VCaP (cell line): Measurements from ENCODE around the gene SCYL1.
A peak's percentile ranks its signal among the peaks of the same experiment; 100 is the strongest.

ENCODE experiments used
- H3K27ac ChIP-seq: fragments of 450-650 bp; 2 replicates; pipeline ENCODE4 v1.5.1; 2017
- CTCF ChIP-seq: fragments of 450-650 bp; conservative IDR thresholded peaks from 2 replicates; pipeline ENCODE4 v1.5.1; 2017; ENCODE audit warnings: mild to moderate bottlenecking, moderate library complexity

SCYL1 gene

GRCh38 chr11:65532388-65533064 lies 7.6 kb downstream of the SCYL1 start:
- no peak overlapping the region for H3K27ac ChIP-seq
- TF ChIP-seq CTCF = no peak

DNA sequence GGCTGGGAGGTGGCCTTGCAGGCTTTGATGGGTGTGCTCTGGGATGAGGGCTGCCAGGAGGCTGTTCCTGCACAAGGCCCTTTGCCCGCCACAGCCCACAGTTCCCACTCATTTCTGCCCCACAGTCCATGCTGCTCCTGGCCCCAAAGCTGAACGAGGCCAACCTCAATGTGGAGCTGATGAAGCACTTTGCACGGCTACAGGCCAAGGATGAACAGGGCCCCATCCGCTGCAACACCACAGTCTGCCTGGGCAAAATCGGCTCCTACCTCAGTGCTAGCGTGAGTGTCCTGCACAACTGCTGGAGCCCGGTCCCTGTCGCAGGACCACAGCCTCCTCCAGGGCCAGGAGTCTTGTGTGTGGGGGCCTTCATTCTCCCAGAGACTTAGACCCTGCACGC lies 10.2 kb downstream of the SCYL1 start:
- TF ChIP-seq CTCF = no peak
- H3K27ac ChIP-seq = peak overlapping the region; percentile 98; the same call in 1 of the 2 replicates

- peak overlapping the region; percentile 98 for H3K27ac ChIP-seq
- no peak for TF ChIP-seq CTCF
Observed at GRCh38 chr11:65536412-65537295, 11.8 kb downstream of the SCYL1 start.

DNA sequence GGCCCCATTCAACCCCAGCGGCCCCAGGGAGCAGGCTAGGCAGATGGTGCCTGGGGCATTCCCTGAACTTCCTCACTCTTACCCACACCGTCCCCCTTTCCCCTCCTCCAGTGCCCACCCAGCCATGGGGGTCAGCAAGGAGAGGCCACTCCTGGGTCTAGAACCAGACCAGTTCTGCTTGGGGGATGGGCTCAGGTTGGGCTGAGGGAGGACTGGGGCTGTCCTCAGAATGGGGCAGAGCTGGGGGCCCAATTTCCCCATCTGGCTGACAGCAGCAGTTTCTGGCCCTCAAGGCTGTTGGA lies 12.4 kb downstream of the SCYL1 start:
- peak overlapping the region; percentile 98 for H3K27ac ChIP-seq
- no peak for TF ChIP-seq CTCF

DNA sequence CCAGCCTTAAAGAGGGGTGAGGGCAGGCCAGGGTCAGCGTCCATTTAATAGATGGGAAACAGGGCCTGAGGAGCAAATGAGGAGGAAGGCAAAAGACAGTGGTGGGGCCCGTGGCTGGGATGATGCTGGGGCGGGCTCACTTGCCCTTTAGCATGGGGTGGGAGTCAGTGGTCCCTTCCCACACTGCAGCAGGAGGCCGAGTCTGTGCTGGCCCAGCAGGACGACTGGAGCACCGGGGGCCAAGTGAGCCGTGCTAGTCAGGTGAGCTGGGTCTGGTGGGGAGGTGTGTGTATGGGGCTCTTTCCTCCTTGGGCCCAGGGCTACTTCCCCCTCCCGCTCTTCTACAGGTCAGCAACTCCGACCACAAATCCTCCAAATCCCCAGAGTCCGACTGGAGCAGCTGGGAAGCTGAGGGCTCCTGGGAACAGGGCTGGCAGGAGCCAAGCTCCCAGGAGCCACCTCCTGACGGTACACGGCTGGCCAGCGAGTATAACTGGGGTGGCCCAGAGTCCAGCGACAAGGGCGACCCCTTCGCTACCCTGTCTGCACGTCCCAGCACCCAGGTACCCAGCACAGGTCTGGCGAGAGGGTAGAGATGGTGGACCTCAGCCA lies 12.8 kb downstream of the SCYL1 start:
- peak overlapping the region; percentile 98 for H3K27ac ChIP-seq
- no peak for TF ChIP-seq CTCF

- TF ChIP-seq CTCF = no peak
- H3K27ac ChIP-seq = peak overlapping the region; percentile 98
Observed at GRCh38 chr11:65538232-65538914, 13.5 kb downstream of the SCYL1 start.
